WTC11 (cell line): Measurements from ENCODE around the gene SPATA24.

Experiments used
- CREB1 ChIP-seq: sonication (generic); formaldehyde crosslinking; IDR thresholded peaks from 2 replicates; pipeline ENCODE4 v1.8.0; 2023; ENCODE audit warnings: mild to moderate bottlenecking, missing genetic modification reagents
- CTCF ChIP-seq: fragments of 200-600 bp; IDR thresholded peaks from 2 replicates; pipeline ENCODE4 v1.8.0; 2022; ENCODE audit warnings: antibody characterized with exemption
- FOXP4 ChIP-seq: sonication (generic); formaldehyde crosslinking; IDR thresholded peaks from 2 replicates; pipeline ENCODE4 v1.8.0; 2022; ENCODE audit warnings: mild to moderate bottlenecking, missing genetic modification reagents
- SP1 ChIP-seq: sonication (generic); formaldehyde crosslinking; conservative IDR thresholded peaks from 2 replicates; pipeline ENCODE4 v1.8.1; 2022; ENCODE audit warnings: missing genetic modification reagents
- ZBTB43 ChIP-seq: sonication (generic); formaldehyde crosslinking; IDR thresholded peaks from 2 replicates; pipeline ENCODE4 v1.8.1; 2023; ENCODE audit warnings: mild to moderate bottlenecking, missing genetic modification reagents

- no peak for TF ChIP-seq CTCF
- TF ChIP-seq CREB1 (CRISPR knock-in tag), result no peak
- no peak for TF ChIP-seq ZBTB43
- TF ChIP-seq SP1, result no peak
- no peak for TF ChIP-seq FOXP4
Measured at GRCh38 chr5:139431706-139432105, 27.8 kb upstream of the SPATA24 start.
